CD14-positive monocyte (primary cell): Measurements from ENCODE around the gene PIK3R6. TPM values are rescaled to one million over a fixed set of nuclear protein-coding genes. Genes with fewer than 3 reads are reported as not detected.
"Not testable (repeated sequence)": the region's sequence is repeated elsewhere in the genome, so short reads cannot be mapped to it uniquely, and the experiment has no call there.

ENCODE experiments used
- DNase-seq, 3 donors: peaks; one replicate each; pipeline ENCODE4 v3.0.0-alpha.2; 2011 to 2022
- H2AFZ ChIP-seq: 2 replicates; pipeline ENCODE4 v1.6.0; 2012; ENCODE audit warnings: mild to moderate bottlenecking, low read depth, low read length, inconsistent platforms; ENCODE audit not compliant: insufficient read depth, poor library complexity, severe bottlenecking
- H3K27ac ChIP-seq, 2 donors: 1 replicate in 1 of 2; 2 replicates in 1 of 2; pipeline ENCODE4 v1.5.1; 2012 to 2013; ENCODE audit warnings: low read length in 2 of 2, control low read depth in 1 of 2, inconsistent platforms in 1 of 2, low read depth in 1 of 2, mild to moderate bottlenecking in 1 of 2
- H3K27me3 ChIP-seq, 2 donors: one replicate each; pipeline versions ENCODE4 v1.6.0 to v1.6.1; 2011 to 2013; ENCODE audit warnings: low read length in 2 of 2; ENCODE audit not compliant: control insufficient read depth in 2 of 2, insufficient read depth in 2 of 2
- H3K36me3 ChIP-seq, 2 donors: replicated peaks in 1 of 2; 1 replicate in 1 of 2; 2 replicates in 1 of 2; pipeline versions ENCODE4 v1.5.1 to v1.6.1; 2012 to 2013; ENCODE audit warnings: low read length in 2 of 2, control low read depth in 1 of 2, inconsistent platforms in 1 of 2, mild to moderate bottlenecking in 1 of 2; ENCODE audit not compliant: insufficient read depth in 2 of 2, control insufficient read depth in 1 of 2
- H3K4me1 ChIP-seq, 2 donors: 1 replicate in 1 of 2; 2 replicates in 1 of 2; pipeline versions ENCODE4 v1.5.1 to v1.6.1; 2012 to 2013; ENCODE audit warnings: low read length in 2 of 2, control low read depth in 1 of 2, inconsistent platforms in 1 of 2, mild to moderate bottlenecking in 1 of 2, moderate library complexity in 1 of 2; ENCODE audit not compliant: insufficient read depth in 2 of 2, control insufficient read depth in 1 of 2
- H3K4me2 ChIP-seq: replicated peaks from 2 replicates; pipeline ENCODE3; 2012; ENCODE audit warnings: low read length, moderate library complexity, mild to moderate bottlenecking; ENCODE audit not compliant: poor library complexity, severe bottlenecking; ENCODE audit errors: extremely low read depth
- H3K4me3 ChIP-seq, 3 experiments: fragments of 200-600 bp in 1 of 3; sonication (generic) in 1 of 3; replicated peaks in 1 of 3; 1 replicate in 2 of 3; 2 replicates in 1 of 3; pipeline ENCODE4 v1.5.1; 2011 to 2013; ENCODE audit warnings: low read length in 3 of 3, mild to moderate bottlenecking in 3 of 3, control low read depth in 2 of 3, low read depth in 2 of 3, inconsistent platforms in 1 of 3, moderate library complexity in 1 of 3
- H3K79me2 ChIP-seq: 2 replicates; pipeline ENCODE4 v1.6.0; 2012; ENCODE audit warnings: mild to moderate bottlenecking, control low read depth, inconsistent platforms, low read length, moderate library complexity; ENCODE audit not compliant: insufficient read depth
- H3K9ac ChIP-seq: 2 replicates; pipeline ENCODE4 v1.6.0; 2017; ENCODE audit warnings: low read length, mild to moderate bottlenecking; ENCODE audit not compliant: insufficient read depth, poor library complexity, severe bottlenecking
- H3K9me3 ChIP-seq, 2 donors: replicated peaks in 1 of 2; 1 replicate in 1 of 2; 2 replicates in 1 of 2; pipeline versions ENCODE4 v1.5.1 to v1.6.1; 2012 to 2013; ENCODE audit warnings: low read length in 2 of 2, control low read depth in 1 of 2; ENCODE audit not compliant: control insufficient read depth in 1 of 2, insufficient read depth in 1 of 2
- H4K20me1 ChIP-seq: 2 replicates; pipeline ENCODE4 v1.6.0; 2012; ENCODE audit warnings: mild to moderate bottlenecking, low read length, control low read depth, moderate library complexity; ENCODE audit not compliant: insufficient read depth
- H3K27ac Mint-ChIP-seq, 7 donors: one replicate each; pipeline ENCODE4 v1.8.0; 2020; ENCODE audit warnings: mild to moderate bottlenecking in 7 of 7, mixed read lengths in 7 of 7, moderate library complexity in 6 of 7, inconsistent platforms in 2 of 7
- H3K27me3 Mint-ChIP-seq, 3 donors: one replicate each; pipeline ENCODE4 v1.8.0; 2021 to 2022; ENCODE audit warnings: low read depth in 3 of 3, mild to moderate bottlenecking in 3 of 3, mixed read lengths in 3 of 3, moderate library complexity in 3 of 3, inconsistent platforms in 1 of 3
- H3K36me3 Mint-ChIP-seq, 2 donors: one replicate each; pipeline ENCODE4 v1.8.0; 2020; ENCODE audit warnings: mixed read lengths in 2 of 2, inconsistent platforms in 1 of 2, mild to moderate bottlenecking in 1 of 2
- H3K4me1 Mint-ChIP-seq: one replicate; pipeline ENCODE4 v1.8.0; 2020; ENCODE audit warnings: mild to moderate bottlenecking, mixed read lengths
- H3K4me3 Mint-ChIP-seq, 2 donors: one replicate each; pipeline ENCODE4 v1.8.0; 2020; ENCODE audit warnings: mild to moderate bottlenecking in 2 of 2, mixed read lengths in 2 of 2, moderate library complexity in 1 of 2
- H3K9me3 Mint-ChIP-seq, 7 donors: one replicate each; pipeline ENCODE4 v1.8.0; 2020 to 2022; ENCODE audit warnings: mixed read lengths in 7 of 7, mild to moderate bottlenecking in 6 of 7, moderate library complexity in 6 of 7, inconsistent platforms in 2 of 7
- WGBS: methylation state at CpG from one replicate; pipeline ENCODE4 v1.1.5; 2013; ENCODE audit warnings: missing lambda C conversion rate; ENCODE audit not compliant: insufficient coverage; 5-methylcytosine and 5-hydroxymethylcytosine counted together
- intact Hi-C, 2 donors: fragments of 100-400 bp; cut with micrococcal nuclease; formaldehyde crosslinking; loops; one replicate each; pipeline versions ENCODE4 v1.15.0 to v1.15.1; 2023
- polyA plus RNA-seq, 3 donors: library from polyadenylated mRNA; depleted of rRNA in 1 of 3; unstranded in 2 of 3; stranded (reverse) in 1 of 3; fragments of 300-500 nt in 2 of 3; fragments of >200 nt in 1 of 3; fragmentation: Illumina TruSeq in 2 of 3; gene quantifications; 1 replicate in 2 of 3; 2 replicates in 1 of 3; pipeline ENCODE4 v1.2.3, GENCODE V29; 2012 to 2021
- TF ChIP-seq, protein P1 (sequence below): fragments of 200-600 bp; IDR thresholded peaks from one replicate; pipeline ENCODE4 v1.8.0; 2022; ENCODE audit warnings: antibody characterized with exemption, mild to moderate bottlenecking

The PIK3R6 gene
- polyA plus RNA-seq, 3 donors, result 3.6 to 23.3 (median 5.8) TPM

DNA sequence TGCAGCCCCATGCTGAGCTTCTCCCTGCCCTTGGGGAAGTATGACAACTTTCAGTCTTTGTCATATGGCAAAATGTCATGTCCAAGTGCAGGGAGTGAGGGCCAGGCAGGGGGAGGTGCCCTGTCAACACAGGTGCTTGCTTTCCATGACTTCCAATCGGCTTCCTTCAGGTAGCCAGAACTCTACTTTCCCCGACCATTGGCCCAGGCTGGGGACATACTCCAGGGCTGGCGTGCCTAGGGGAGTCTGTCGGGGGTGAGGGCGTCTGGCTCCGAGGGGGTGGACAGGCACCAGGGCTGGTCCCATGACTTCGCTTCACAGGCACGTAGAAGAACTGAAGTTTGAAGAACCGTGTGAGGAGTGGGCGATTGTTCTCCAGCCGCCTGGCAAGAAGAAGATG lies 19.8 kb upstream of the PIK3R6 start:
- Mint-ChIP-seq H3K9me3 (peaks cover 0 to 13% (median 6%) of the 10 kb centered on the region in 7 donors), H3K27ac (peak overlapping the region in 3 of 7 donors; percentile 8 to 72 (median 51)), H3K36me3 (peaks cover 81 to 94% of the 10 kb centered on the region in 2 donors), H3K27me3 (peaks cover 0 to 5% (median 0%) of the 10 kb centered on the region in 3 donors), H3K4me1 (peaks cover 5% of the 10 kb centered on the region), H3K4me3 (no peak overlapping the region)
- DNase-seq, result no peak
- intact Hi-C loops, result no loop called here
- Histone ChIP-seq H2AFZ (no peak overlapping the region), H3K4me2 (no peak overlapping the region), H3K4me1 (peaks cover 0 to under 1% of the 10 kb centered on the region in 2 donors), H3K9ac (no peak overlapping the region), H3K36me3 (peaks cover 88 to 92% of the 10 kb centered on the region in 2 donors), H3K9me3 (peaks cover 0 to 14% of the 10 kb centered on the region in 2 donors), H4K20me1 (peaks cover 93% of the 10 kb centered on the region), H3K4me3 (no peak overlapping the region), H3K79me2 (no peaks in the 10 kb centered on the region), H3K27me3 (no peaks in the 10 kb centered on the region), H3K27ac (peak overlapping the region in 1 of 2 donors; percentile 26)
- TF ChIP-seq, protein P1, sequence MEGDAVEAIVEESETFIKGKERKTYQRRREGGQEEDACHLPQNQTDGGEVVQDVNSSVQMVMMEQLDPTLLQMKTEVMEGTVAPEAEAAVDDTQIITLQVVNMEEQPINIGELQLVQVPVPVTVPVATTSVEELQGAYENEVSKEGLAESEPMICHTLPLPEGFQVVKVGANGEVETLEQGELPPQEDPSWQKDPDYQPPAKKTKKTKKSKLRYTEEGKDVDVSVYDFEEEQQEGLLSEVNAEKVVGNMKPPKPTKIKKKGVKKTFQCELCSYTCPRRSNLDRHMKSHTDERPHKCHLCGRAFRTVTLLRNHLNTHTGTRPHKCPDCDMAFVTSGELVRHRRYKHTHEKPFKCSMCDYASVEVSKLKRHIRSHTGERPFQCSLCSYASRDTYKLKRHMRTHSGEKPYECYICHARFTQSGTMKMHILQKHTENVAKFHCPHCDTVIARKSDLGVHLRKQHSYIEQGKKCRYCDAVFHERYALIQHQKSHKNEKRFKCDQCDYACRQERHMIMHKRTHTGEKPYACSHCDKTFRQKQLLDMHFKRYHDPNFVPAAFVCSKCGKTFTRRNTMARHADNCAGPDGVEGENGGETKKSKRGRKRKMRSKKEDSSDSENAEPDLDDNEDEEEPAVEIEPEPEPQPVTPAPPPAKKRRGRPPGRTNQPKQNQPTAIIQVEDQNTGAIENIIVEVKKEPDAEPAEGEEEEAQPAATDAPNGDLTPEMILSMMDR, result no peak
- WGBS, result 95% methylated on average over 11 of the region's 11 CpGs

DNA sequence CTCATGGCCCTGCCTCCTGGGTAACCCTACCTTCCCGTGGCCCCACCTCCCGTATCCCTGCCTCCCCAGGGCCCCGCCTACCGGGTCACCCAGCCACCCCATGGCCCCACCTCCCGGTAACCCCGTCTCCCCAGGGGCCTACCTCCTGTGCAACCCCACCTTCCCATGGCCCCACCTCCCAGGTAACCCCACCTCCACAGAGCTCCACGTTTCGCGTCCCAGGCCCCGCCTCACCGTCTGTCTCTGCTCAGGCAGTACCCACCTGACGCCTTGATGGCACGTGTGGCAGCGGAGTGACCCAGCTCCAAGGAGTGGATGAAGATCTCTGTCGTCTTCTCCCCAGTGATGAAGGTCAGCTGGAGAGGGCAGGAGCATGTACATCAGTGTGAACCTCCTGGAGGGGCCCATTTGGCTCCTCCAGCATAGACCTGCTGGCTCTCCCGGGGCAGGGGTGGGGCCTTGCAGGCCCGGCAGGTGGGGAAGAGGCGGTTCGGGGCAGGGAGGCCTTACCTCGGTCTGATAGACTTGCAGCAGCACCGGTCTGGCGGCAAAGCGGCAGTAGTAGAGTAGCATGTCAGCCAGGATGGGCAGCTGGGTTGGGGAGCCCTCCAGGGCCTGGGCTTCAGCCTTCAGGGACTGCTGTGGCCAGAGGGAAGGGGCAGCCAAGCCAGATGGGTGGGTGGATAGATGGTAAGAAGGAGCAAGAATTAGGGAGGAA lies 18.7 kb upstream of the PIK3R6 start:
- WGBS, result 100% methylated on average over 18 of the region's 23 CpGs
- TF ChIP-seq, protein P1, result no peak
- no peak overlapping the region for H3K4me2 ChIP-seq
- H3K4me1 ChIP-seq, result no peaks in the 10 kb centered on the region
- no peaks in the 10 kb centered on the region for H3K4me1 Mint-ChIP-seq
- H3K27me3 Mint-ChIP-seq, result peaks cover 0 to 5% (median 0%) of the 10 kb centered on the region in 3 donors
- DNase-seq, result no peak
- H3K4me3 Mint-ChIP-seq, result peak overlapping the region in 1 of 2 donors; percentile 39
- H3K27me3 ChIP-seq, result no peaks in the 10 kb centered on the region
- intact Hi-C loops, result no loop called here
- H2AFZ ChIP-seq, result no peak overlapping the region
- peaks cover 0 to 14% of the 10 kb centered on the region in 2 donors for H3K9me3 ChIP-seq
- H3K79me2 ChIP-seq, result no peaks in the 10 kb centered on the region
- peaks cover 93% of the 10 kb centered on the region for H4K20me1 ChIP-seq
- no peak overlapping the region for H3K9ac ChIP-seq
- H3K9me3 Mint-ChIP-seq, result peaks cover 0 to 13% (median 6%) of the 10 kb centered on the region in 7 donors
- H3K4me3 ChIP-seq, result no peak overlapping the region
- H3K36me3 Mint-ChIP-seq, result peaks cover 83 to 94% of the 10 kb centered on the region in 2 donors
- H3K36me3 ChIP-seq, result peaks cover 89 to 92% of the 10 kb centered on the region in 2 donors
- peak overlapping the region in 5 of 7 donors; percentile 35 to 77 (median 70) for H3K27ac Mint-ChIP-seq
- H3K27ac ChIP-seq, result no peak overlapping the region

DNA sequence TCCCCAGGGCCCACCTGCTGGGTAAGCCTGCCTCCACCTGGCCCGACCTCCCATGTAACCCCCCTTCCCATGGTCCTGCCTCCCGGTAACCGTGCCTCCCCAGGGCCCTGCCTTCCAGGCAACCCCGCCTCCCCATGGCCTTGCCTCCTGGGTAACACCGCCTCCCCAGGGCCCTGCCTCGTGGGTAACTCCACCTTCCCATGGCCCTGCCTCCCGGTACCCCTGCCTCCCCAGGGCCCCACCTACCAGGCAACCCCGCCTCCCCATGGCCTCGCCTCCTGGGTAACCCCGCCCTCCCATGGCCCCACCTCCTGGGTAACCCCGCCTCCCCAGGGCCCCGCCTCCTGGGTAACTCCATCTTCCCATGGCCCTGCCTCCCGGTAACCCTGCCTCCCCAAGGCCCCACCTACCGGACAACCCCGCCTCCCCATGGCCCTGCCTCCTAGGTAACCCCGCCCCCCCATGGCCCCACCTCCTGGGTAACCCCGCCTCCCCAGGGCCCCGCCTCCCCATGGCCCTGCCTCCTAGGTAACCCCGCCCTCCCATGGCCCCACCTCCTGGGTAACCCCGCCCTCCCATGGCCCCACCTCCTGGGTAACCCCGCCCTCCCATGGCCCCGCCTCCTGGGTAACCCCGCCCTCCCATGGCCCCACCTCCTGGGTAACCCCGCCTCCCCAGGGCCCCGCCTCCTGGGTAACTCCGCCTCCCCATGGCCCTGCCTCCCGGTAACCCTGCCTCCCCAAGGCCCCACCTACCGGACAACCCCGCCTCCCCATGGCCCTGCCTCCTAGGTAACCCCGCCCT lies 17.9 kb upstream of the PIK3R6 start:
- intact Hi-C loops, H3K27ac ChIP-seq, H3K79me2 ChIP-seq, H3K4me1 Mint-ChIP-seq, H3K4me3 Mint-ChIP-seq, H3K27me3 ChIP-seq, H3K9ac ChIP-seq, H2AFZ ChIP-seq, H3K27me3 Mint-ChIP-seq, H3K4me2 ChIP-seq, H3K4me3 ChIP-seq, H3K4me1 ChIP-seq: not testable (repeated sequence)
- Histone ChIP-seq H3K36me3 (peaks cover 89 to 92% of the 10 kb centered on the region in 2 donors), H3K9me3 (peaks cover 0 to 14% of the 10 kb centered on the region in 2 donors), H4K20me1 (peaks cover 94% of the 10 kb centered on the region)
- Mint-ChIP-seq H3K36me3 (peaks cover 84 to 94% of the 10 kb centered on the region in 2 donors), H3K27ac (peak overlapping the region in 1 of 7 donors; percentile 35), H3K9me3 (peaks cover 0 to 13% (median 6%) of the 10 kb centered on the region in 7 donors)
- 97% methylated on average over 14 of the region's 30 CpGs for WGBS
- DNase-seq, result peak in 2 of 3 donors; percentile 27 to 57
